K562 (cell line): ENCODE results near the gene CDKN2C. TPM values are rescaled to one million over a fixed set of nuclear protein-coding genes. Genes with fewer than 3 reads are reported as not detected.

Source experiments
- ATAC-seq: fragments of 200-7000 bp; cut with Tn5 transposase; 3 replicates; pipeline ENCODE4 v1.9.1; 2020; ENCODE audit warnings: moderate library complexity
- BruUV-seq: library from RNA; stranded (reverse); fragments of 400-500 nt; replicated peaks from 2 replicates; lab custom pipeline; 2021; lab: Mats Ljungman, UMichigan
- CTCF ChIA-PET: fragments of 300-600 bp; formaldehyde crosslinking; extraction: SDS; loops from one replicate; lab custom pipeline; 2021; ENCODE audit warnings: low intra/inter-chr PET ratio; lab: Yijun Ruan, JAX
- POLR2A ChIA-PET: fragments of 300-600, 350-650 bp; sonication (Branson Sonifier 250); formaldehyde crosslinking; extraction: SDS; loops from one replicate; lab custom pipeline; 2021; ENCODE audit warnings: antibody characterized with exemption, inconsistent platforms; lab: Yijun Ruan, JAX
- DNase-seq, 4 experiments: peaks; one replicate each; pipeline versions ENCODE4 v3.0.0 to v3.0.0-alpha.2; 2011 to 2018; ENCODE audit warnings: low spot score in 3 of 4, mixed read lengths in 3 of 4; ENCODE audit errors: extremely low read depth in 1 of 4
- FAIRE-seq: peaks from 2 replicates; lab custom pipeline; 2011; peaks lifted over from hg19 to GRCh38; lab: Jason Lieb, UNC
- H2AFZ ChIP-seq: 2 replicates; pipeline ENCODE4 v1.6.0; 2011; ENCODE audit warnings: low read depth, low read length, control low read depth, inconsistent platforms
- H3K27ac ChIP-seq: fragments of 200-600 bp; 3 replicates; pipeline ENCODE4 v1.8.0; 2011; ENCODE audit warnings: low read depth, mild to moderate bottlenecking, control low read depth, inconsistent platforms, low read length, moderate library complexity, mixed read lengths; ENCODE audit errors: extremely low read depth
- H3K27me3 ChIP-seq, 2 experiments: fragments of 300-600 bp in 1 of 2; 2 replicates in 1 of 2; 3 replicates in 1 of 2; pipeline versions ENCODE4 v1.6.0 to v1.8.0; 2011; ENCODE audit warnings: inconsistent platforms in 2 of 2, low read length in 2 of 2, mild to moderate bottlenecking in 1 of 2, mixed read lengths in 1 of 2, moderate library complexity in 1 of 2; ENCODE audit not compliant: control insufficient read depth in 2 of 2, insufficient read depth in 2 of 2
- H3K36me3 ChIP-seq: fragments of 300-600 bp; 3 replicates; pipeline ENCODE4 v1.8.0; 2011; ENCODE audit warnings: mild to moderate bottlenecking, low read length, inconsistent platforms; ENCODE audit not compliant: control insufficient read depth, insufficient read depth
- H3K4me1 ChIP-seq, 2 experiments: fragments of 200-600 bp in 1 of 2; replicated peaks in 1 of 2; 2 replicates in 1 of 2; 3 replicates in 1 of 2; pipeline versions ENCODE4 v1.5.1 to v1.8.0; 2011; ENCODE audit warnings: inconsistent platforms in 2 of 2, low read length in 2 of 2, mild to moderate bottlenecking in 1 of 2, mixed read lengths in 1 of 2, moderate library complexity in 1 of 2; ENCODE audit not compliant: control insufficient read depth in 2 of 2, insufficient read depth in 2 of 2
- H3K4me2 ChIP-seq: 2 replicates; pipeline ENCODE4 v1.6.1; 2011; ENCODE audit warnings: low read length, control low read depth, inconsistent platforms, mixed read lengths; ENCODE audit not compliant: insufficient read depth
- H3K4me3 ChIP-seq: fragments of 200-600 bp; sonication (generic), shearing (Covaris generic); 2 replicates; pipeline ENCODE4 v1.5.1; 2016; ENCODE audit warnings: control low read depth, inconsistent platforms
- H3K79me2 ChIP-seq: fragments of 200-600 bp; 3 replicates; pipeline ENCODE4 v1.8.0; 2011; ENCODE audit warnings: low read length, inconsistent platforms; ENCODE audit not compliant: control insufficient read depth, insufficient read depth
- H3K9ac ChIP-seq, 2 experiments: 2 replicates each; pipeline versions ENCODE4 v1.6.0 to v1.6.1; 2011; ENCODE audit warnings: low read depth in 2 of 2, low read length in 2 of 2, control low read depth in 1 of 2, inconsistent platforms in 1 of 2, mild to moderate bottlenecking in 1 of 2, mixed read lengths in 1 of 2; ENCODE audit not compliant: insufficient read depth in 1 of 2
- H3K9me1 ChIP-seq: one replicate; pipeline ENCODE4 v1.6.0; 2011; ENCODE audit warnings: inconsistent platforms, mild to moderate bottlenecking, low read length, moderate library complexity; ENCODE audit not compliant: control insufficient read depth, insufficient read depth
- H3K9me3 ChIP-seq: replicated peaks from 2 replicates; pipeline ENCODE4 v1.5.1; 2011; ENCODE audit warnings: low read depth, low read length, inconsistent platforms; ENCODE audit not compliant: control insufficient read depth, insufficient read depth
- H4K20me1 ChIP-seq: replicated peaks from 2 replicates; pipeline ENCODE4 v1.6.1; 2011; ENCODE audit warnings: low read length, inconsistent platforms, mixed read lengths; ENCODE audit not compliant: control insufficient read depth, insufficient read depth
- BRD4 ChIP-seq: fragments of 200-600 bp; sonication (generic); IDR thresholded peaks from 2 replicates; pipeline ENCODE4 v1.6.1; 2017; ENCODE audit warnings: inconsistent platforms
- CBFB ChIP-seq: sonication (generic); formaldehyde crosslinking; IDR thresholded peaks from 2 replicates; pipeline ENCODE4 v1.4.0; 2020; ENCODE audit warnings: mild to moderate bottlenecking, missing genetic modification reagents
- E2F1 ChIP-seq: sonication (generic); formaldehyde crosslinking; IDR thresholded peaks from 2 replicates; pipeline ENCODE4 v1.8.1; 2023; ENCODE audit warnings: mild to moderate bottlenecking, missing genetic modification reagents, moderate library complexity
- FOXJ3 ChIP-seq: sonication (generic); formaldehyde crosslinking; IDR thresholded peaks from 2 replicates; pipeline ENCODE4 v1.4.0; 2020; ENCODE audit warnings: mild to moderate bottlenecking, missing genetic modification reagents
- HBP1 ChIP-seq: fragments of 450-650 bp; formaldehyde crosslinking; IDR thresholded peaks from 2 replicates; pipeline ENCODE4 v1.4.0; 2022; ENCODE audit warnings: missing genetic modification characterization
- L3MBTL2 ChIP-seq: fragments of 450-650 bp; IDR thresholded peaks from 2 replicates; pipeline ENCODE4 v1.6.1; 2016; ENCODE audit warnings: mild to moderate bottlenecking, moderate library complexity
- NEUROD1 ChIP-seq: fragments of 150-350 bp; IDR thresholded peaks from 2 replicates; pipeline ENCODE4 v1.6.1; 2014; ENCODE audit warnings: borderline replicate concordance, low read length, low read depth; ENCODE audit not compliant: partially characterized antibody
- NONO ChIP-seq, 2 experiments: fragments of 200-400 bp in 1 of 2; fragments of 450-650 bp in 1 of 2; formaldehyde crosslinking in 1 of 2; IDR thresholded peaks; 2 replicates each; pipeline ENCODE4 v1.6.1; 2017; ENCODE audit warnings: low read depth in 2 of 2, mild to moderate bottlenecking in 2 of 2, moderate library complexity in 2 of 2, low read length in 1 of 2
- U2AF2 ChIP-seq: fragments of 200-400 bp; formaldehyde crosslinking; optimal IDR thresholded peaks from 2 replicates; pipeline ENCODE3; 2017; ENCODE audit warnings: low read depth, mild to moderate bottlenecking, low read length
- ZBTB12 ChIP-seq: fragments of 250-450 bp; sonication (Bioruptor Pico); IDR thresholded peaks from 2 replicates; pipeline ENCODE4 v1.4.0; 2020
- ZSCAN29 ChIP-seq: fragments of 450-650 bp; IDR thresholded peaks from 2 replicates; pipeline ENCODE4 v1.6.1; 2017
- WGBS: fragments of 100-300 bp; shearing (Covaris generic); methylation state at CpG from one replicate; pipeline ENCODE4 v1.1.6; 2016; ENCODE audit warnings: low coverage, mixed read lengths; ENCODE audit not compliant: insufficient coverage; ENCODE audit errors: missing lambda C conversion rate; 5-methylcytosine and 5-hydroxymethylcytosine counted together
- in situ Hi-C: fragments of 300-500 bp; cut with MboI; formaldehyde crosslinking; loops from 4 replicates; pipeline ENCODE4 v1.15.0; 2018; ENCODE audit warnings: inconsistent platforms, mixed read lengths
- intact Hi-C: fragments of 100-400 bp; cut with micrococcal nuclease; formaldehyde crosslinking; loops from 2 replicates; pipeline ENCODE4 v1.14.2; 2022
- polyA plus RNA-seq, 8 experiments: library from polyadenylated mRNA; depleted of rRNA in 4 of 8; stranded (reverse) in 5 of 8; unstranded in 3 of 8; fragments of >200 nt; fragmentation: Nextera tagmentation in 2 of 8; fragmentation: Illumina TruSeq in 1 of 8; extraction: Ambion mirVana in 2 of 8; extraction: Trizol in 1 of 8; gene quantifications; 2 replicates each; pipeline versions ENCODE4 v1.2.1 to v1.2.3, GENCODE V29; 2011 to 2014; ENCODE audit warnings: inconsistent platforms in 1 of 8, missing spikeins in 1 of 8
- total RNA-seq, 7 experiments: library from RNA; depleted of rRNA in 6 of 7; stranded (reverse); fragments of >200 nt in 6 of 7; fragmentation: Illumina TruSeq in 2 of 7; extraction: Trizol in 2 of 7; gene quantifications; 2 replicates each; pipeline versions ENCODE4 v1.2.1 to v1.2.3, GENCODE V29; 2011 to 2021; ENCODE audit warnings: low replicate concordance in 1 of 7
- TF ChIP-seq, protein P1 (sequence below): fragments of 450-650 bp; formaldehyde crosslinking; conservative IDR thresholded peaks from 2 replicates; pipeline ENCODE4 v1.4.0; 2022; ENCODE audit warnings: mild to moderate bottlenecking, missing genetic modification characterization
- TF ChIP-seq, protein P2 (sequence below): fragments of 250-450 bp; sonication (Bioruptor Pico); IDR thresholded peaks from 2 replicates; pipeline ENCODE4 v1.8.0; 2021; ENCODE audit warnings: moderate library complexity, mild to moderate bottlenecking, inconsistent platforms

CDKN2C gene
- total and polyA plus RNA-seq, 9 of the 15 experiments (the other 6 are each of a cell fraction or from before 2014, with no cell fraction given): 11.9 to 74.3 (median 45.9) TPM

DNA sequence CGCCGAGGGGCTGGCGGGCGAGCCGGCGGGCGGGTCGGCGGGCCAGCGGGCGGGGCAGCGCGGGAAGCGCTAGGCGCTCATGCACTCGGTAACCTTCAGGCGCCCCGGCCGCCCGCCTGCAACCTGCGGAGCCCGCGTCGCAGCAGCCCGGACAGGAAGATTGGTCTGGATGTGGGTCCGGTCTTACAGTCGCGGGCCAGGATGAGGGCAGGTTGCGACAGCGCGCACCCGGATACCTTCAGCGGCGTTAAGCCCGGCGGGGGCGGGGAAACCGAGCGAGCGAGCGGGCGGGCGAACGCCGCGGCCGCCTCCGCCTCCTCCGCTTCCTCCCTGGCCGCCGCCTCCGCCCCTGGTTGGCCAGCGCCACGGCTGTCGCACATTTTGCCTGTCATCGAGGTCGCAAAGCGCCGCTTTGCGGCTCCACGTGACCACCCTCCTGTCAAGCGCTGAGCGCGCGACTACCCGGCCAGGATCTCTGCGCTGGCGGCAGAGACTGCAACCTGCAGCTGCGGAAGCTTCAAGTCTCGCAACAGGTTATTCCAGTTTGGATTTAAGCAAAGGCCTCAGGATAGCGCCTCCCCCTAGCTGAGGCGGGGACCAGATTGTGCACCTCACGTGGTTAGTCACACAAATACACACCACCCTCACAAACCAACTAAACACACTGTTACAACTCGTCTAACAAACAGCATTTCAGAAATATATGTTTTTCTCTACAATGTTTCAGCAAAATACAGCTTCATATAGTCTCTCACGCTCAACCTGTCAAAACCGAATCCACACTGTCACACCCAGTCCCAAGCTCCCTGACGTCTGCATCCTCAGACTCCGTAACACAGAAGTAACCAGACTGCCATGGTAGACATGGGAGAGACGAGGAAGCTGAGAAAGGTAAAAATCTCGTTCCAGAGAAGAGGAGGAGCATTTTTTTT, 9.9 kb upstream of the CDKN2C start, which contains the start of gene FAF1:
FAF1 (minus strand) TSS at position 355 of the 932 bp plus-strand sequence. CDS start 456 bp downstream, outside the sequence.
- peak within 1 kb of the TSS; percentile 62 for H3K4me3 ChIP-seq
- FAIRE-seq (peak; percentile 95), ATAC-seq (peak; percentile 88), DNase-seq (peak; percentile 94 to 100 (median 96))
- ChIA-PET CTCF (no interaction called here), POLR2A (interaction anchor here (0.6 to 5.9 kb wide), 9 partner anchors 9 to 505 kb away, joined by 3 to 43 read pairs (median 5); partner anchors contain the start of gene CDKN2C)
- H3K79me2 ChIP-seq: peaks cover 53% of the 10 kb centered on the region
- H3K27ac ChIP-seq: peak within 1 kb of the TSS; percentile 85
- no peaks in the 10 kb centered on the region for H3K9me3 ChIP-seq
- intact Hi-C loops: loop anchor here (1.0 to 10.0 kb wide), 3 partner anchors 8 to 557 kb away; partner anchors contain the start of gene EPS15
- peak within 1 kb of the TSS; percentile 98 for H3K4me2 ChIP-seq
- no peaks in the 10 kb centered on the region; the same call in 1 of the 2 replicates for H4K20me1 ChIP-seq
- peak within 1 kb of the TSS; percentile 85 to 96 for H3K9ac ChIP-seq
- no peaks in the 10 kb centered on the region for H3K9me1 ChIP-seq
- H3K27me3 ChIP-seq: no peaks in the 10 kb centered on the region
- in situ Hi-C loops: no loop called here
- H2AFZ ChIP-seq: peak within 1 kb of the TSS; percentile 91
- TSS peak; percentile 91 for BruUV-seq
- H3K36me3 ChIP-seq: peaks cover 29% of the 10 kb centered on the region; the same call in 2 of the 3 replicates
- H3K4me1 ChIP-seq: peaks cover 9 to 15% of the 10 kb centered on the region in 2 experiments; a peak in 4 of 5 replicates
- under 1% methylated on average over 69 of the region's 80 CpGs for WGBS
- TF ChIP-seq CBFB (CRISPR knock-in tag) (no peak), NEUROD1 (peak; percentile 66), FOXJ3 (no peak), HBP1 (CRISPR knock-in tag) (no peak), L3MBTL2 (peak; percentile 87), ZBTB12 (CRISPR knock-in tag) (peak; percentile 95), U2AF2 (no peak), E2F1 (CRISPR knock-in tag) (peak; percentile 77; the same call in 1 of the 2 replicates), BRD4 (peak; percentile 25; the same call in 1 of the 2 replicates), ZSCAN29 (no peak), NONO (IDR thresholded peaks at IDR 0.05; ENCODE audit: low read depth in 2 of 2, low read length in 1 of 2) (peak; percentile 72 to 78)
- TF ChIP-seq, protein P1, sequence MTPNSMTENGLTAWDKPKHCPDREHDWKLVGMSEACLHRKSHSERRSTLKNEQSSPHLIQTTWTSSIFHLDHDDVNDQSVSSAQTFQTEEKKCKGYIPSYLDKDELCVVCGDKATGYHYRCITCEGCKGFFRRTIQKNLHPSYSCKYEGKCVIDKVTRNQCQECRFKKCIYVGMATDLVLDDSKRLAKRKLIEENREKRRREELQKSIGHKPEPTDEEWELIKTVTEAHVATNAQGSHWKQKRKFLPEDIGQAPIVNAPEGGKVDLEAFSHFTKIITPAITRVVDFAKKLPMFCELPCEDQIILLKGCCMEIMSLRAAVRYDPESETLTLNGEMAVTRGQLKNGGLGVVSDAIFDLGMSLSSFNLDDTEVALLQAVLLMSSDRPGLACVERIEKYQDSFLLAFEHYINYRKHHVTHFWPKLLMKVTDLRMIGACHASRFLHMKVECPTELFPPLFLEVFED (CRISPR knock-in tag): no peak
- TF ChIP-seq, protein P2, sequence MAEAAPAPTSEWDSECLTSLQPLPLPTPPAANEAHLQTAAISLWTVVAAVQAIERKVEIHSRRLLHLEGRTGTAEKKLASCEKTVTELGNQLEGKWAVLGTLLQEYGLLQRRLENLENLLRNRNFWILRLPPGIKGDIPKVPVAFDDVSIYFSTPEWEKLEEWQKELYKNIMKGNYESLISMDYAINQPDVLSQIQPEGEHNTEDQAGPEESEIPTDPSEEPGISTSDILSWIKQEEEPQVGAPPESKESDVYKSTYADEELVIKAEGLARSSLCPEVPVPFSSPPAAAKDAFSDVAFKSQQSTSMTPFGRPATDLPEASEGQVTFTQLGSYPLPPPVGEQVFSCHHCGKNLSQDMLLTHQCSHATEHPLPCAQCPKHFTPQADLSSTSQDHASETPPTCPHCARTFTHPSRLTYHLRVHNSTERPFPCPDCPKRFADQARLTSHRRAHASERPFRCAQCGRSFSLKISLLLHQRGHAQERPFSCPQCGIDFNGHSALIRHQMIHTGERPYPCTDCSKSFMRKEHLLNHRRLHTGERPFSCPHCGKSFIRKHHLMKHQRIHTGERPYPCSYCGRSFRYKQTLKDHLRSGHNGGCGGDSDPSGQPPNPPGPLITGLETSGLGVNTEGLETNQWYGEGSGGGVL (CRISPR knock-in tag): no peak
